IPS DF 6.9 (cell line): Measurements from ENCODE around the gene C3orf80.
"Not testable (repeated sequence)": the region's sequence is repeated elsewhere in the genome, so short reads cannot be mapped to it uniquely, and the experiment has no call there.

Experiments used
- DNase-seq: peaks from one replicate; pipeline ENCODE4 v3.0.0-alpha.2; 2013; ENCODE audit warnings: low read depth, low spot score
- H3K27ac ChIP-seq: one replicate; pipeline ENCODE4 v1.5.1; 2013; ENCODE audit warnings: low read length, control low read depth
- H3K27me3 ChIP-seq: 2 replicates; pipeline ENCODE4 v1.6.1; 2013; ENCODE audit warnings: mild to moderate bottlenecking, low read length; ENCODE audit not compliant: control insufficient read depth, insufficient read depth
- H3K36me3 ChIP-seq: 2 replicates; pipeline ENCODE4 v1.6.1; 2013; ENCODE audit warnings: low read length; ENCODE audit not compliant: control insufficient read depth, insufficient read depth
- H3K4me1 ChIP-seq: 2 replicates; pipeline ENCODE4 v1.6.1; 2013; ENCODE audit warnings: low read length; ENCODE audit not compliant: control insufficient read depth, insufficient read depth
- H3K4me3 ChIP-seq: 2 replicates; pipeline ENCODE4 v1.5.1; 2013; ENCODE audit warnings: mild to moderate bottlenecking, low read length
- H3K9me3 ChIP-seq: 2 replicates; pipeline ENCODE4 v1.6.1; 2013; ENCODE audit warnings: low read length, inconsistent platforms; ENCODE audit not compliant: control insufficient read depth, insufficient read depth
- WGBS: extraction: QIAGEN DNeasy Blood & Tissue Kit; methylation state at CpG from one replicate; pipeline ENCODE4 v1.1.7; 2013; ENCODE audit warnings: mixed read lengths, missing lambda C conversion rate; ENCODE audit not compliant: insufficient read length, insufficient coverage; 5-methylcytosine and 5-hydroxymethylcytosine counted together

Gene C3orf80

GRCh38 chr3:160240719-160241118 is 15.5 kb downstream of the C3orf80 start:
- H3K4me3 ChIP-seq, DNase-seq, H3K9me3 ChIP-seq, H3K4me1 ChIP-seq, H3K27ac ChIP-seq, H3K27me3 ChIP-seq, H3K36me3 ChIP-seq: not testable (repeated sequence)
- no CpG with 5 or more reads among the region's 6 CpGs for WGBS

DNA sequence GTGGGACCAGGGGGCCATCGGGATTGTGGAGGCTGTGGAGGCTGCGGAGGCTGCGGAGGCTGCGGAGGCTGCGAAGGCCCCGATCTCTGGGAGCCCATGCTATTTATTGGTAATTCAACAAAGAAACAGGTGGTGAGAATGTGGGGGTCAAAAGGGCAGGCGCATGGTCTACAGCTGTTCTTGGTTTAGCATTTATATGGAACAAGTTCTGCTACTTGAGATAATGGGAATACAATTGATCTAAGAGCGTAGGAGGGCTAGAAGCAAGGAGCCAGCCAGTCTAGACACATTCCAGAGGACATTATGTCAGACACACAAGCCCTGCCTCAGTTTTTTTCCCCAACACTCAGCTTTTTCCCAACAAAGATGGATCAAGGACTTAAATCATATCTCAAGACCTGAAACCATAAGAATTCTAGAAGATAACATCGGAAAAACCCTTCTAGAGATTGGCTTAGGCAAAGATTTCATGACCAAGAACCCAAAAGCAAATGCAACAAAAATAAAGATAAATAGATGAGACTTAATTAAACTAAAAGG is 20.1 kb downstream of the C3orf80 start:
- WGBS = no CpG with 5 or more reads among the region's 9 CpGs
- no peaks in the 10 kb centered on the region for H3K4me1 ChIP-seq
- DNase-seq = no peak
- H3K9me3 ChIP-seq = no peaks in the 10 kb centered on the region
- no peaks in the 10 kb centered on the region for H3K36me3 ChIP-seq
- H3K27ac ChIP-seq = no peak overlapping the region
- H3K4me3 ChIP-seq = no peak overlapping the region
- no peaks in the 10 kb centered on the region for H3K27me3 ChIP-seq

DNA sequence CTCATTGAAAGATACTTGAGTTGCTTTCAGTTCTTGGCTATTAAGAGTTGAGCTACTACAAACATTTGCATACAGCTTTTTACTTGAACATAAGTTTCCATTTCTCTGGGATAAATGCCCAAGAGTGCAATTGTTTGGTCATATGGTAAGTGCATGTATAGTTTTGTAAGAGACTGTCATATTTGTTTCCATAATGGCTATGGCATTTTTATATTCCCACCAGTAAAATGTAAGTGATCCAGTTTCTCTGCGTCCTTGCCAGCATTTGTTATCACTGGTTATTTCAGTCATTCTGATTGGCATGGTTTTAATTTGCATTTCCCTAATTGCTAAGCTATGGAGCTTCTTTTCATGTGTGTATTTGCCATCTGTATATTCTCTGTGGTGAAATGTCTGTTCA is 22.5 kb downstream of the C3orf80 start:
- no peak overlapping the region for H3K27ac ChIP-seq

GRCh38 chr3:160253298-160253697 is 28.1 kb downstream of the C3orf80 start:
- no peaks in the 10 kb centered on the region for H3K36me3 ChIP-seq
- H3K4me1 ChIP-seq = no peaks in the 10 kb centered on the region
- no peaks in the 10 kb centered on the region for H3K9me3 ChIP-seq
- no peaks in the 10 kb centered on the region for H3K27me3 ChIP-seq
- no peak for DNase-seq
- no peak overlapping the region for H3K4me3 ChIP-seq
- H3K27ac ChIP-seq = no peak overlapping the region

More for the DNA sequence above, 22.5 kb downstream of the C3orf80 start:
- no peaks in the 10 kb centered on the region for H3K9me3 ChIP-seq
- no peaks in the 10 kb centered on the region for H3K4me1 ChIP-seq
- H3K4me3 ChIP-seq = no peak overlapping the region
- DNase-seq = no peak
- no peaks in the 10 kb centered on the region for H3K36me3 ChIP-seq
- H3K27me3 ChIP-seq = no peaks in the 10 kb centered on the region
- WGBS = no CpG with 5 or more reads among the region's 1 CpG

GRCh38 chr3:160257606-160258005 is 32.4 kb downstream of the C3orf80 start:
- WGBS = 100% methylated on average over 1 of the region's 2 CpGs
- no peaks in the 10 kb centered on the region for H3K4me1 ChIP-seq

DNA sequence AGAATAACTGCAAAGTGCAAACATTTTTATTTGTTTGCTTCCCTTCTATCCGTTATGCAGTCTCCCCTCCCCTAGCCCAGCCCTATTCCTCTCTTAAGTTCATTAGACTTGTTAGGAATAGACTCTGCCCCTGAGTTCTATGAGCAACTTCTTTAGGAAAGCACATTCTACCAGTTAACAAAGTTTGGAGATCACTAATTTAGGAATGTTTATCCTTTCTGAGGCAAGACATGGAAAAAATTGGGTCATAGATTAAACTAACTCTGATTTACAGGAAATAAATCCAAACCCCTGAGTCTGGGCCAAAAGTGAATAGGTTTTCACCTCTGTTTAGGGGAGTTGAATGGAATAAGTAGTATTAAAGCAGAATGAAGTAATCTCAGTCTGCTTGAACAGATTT is 34.4 kb downstream of the C3orf80 start:
- no peak overlapping the region for H3K27ac ChIP-seq
- no peak overlapping the region for H3K4me3 ChIP-seq
- DNase-seq = no peak
- no peaks in the 10 kb centered on the region for H3K36me3 ChIP-seq
- WGBS = no CpG with 5 or more reads among the region's 1 CpG
- H3K27me3 ChIP-seq = no peaks in the 10 kb centered on the region
- no peaks in the 10 kb centered on the region for H3K9me3 ChIP-seq
- no peaks in the 10 kb centered on the region for H3K4me1 ChIP-seq

More at GRCh38 chr3:160257606-160258005, 32.4 kb downstream of the C3orf80 start:
- Histone ChIP-seq H3K27ac (no peak overlapping the region), H3K9me3 (no peaks in the 10 kb centered on the region), H3K36me3 (no peaks in the 10 kb centered on the region), H3K27me3 (no peaks in the 10 kb centered on the region), H3K4me3 (no peak overlapping the region)
- DNase-seq = no peak

GRCh38 chr3:160260587-160261270 is 35.5 kb downstream of the C3orf80 start:
- Histone ChIP-seq H3K27ac (no peak overlapping the region), H3K4me1 (no peaks in the 10 kb centered on the region), H3K4me3 (no peak overlapping the region), H3K9me3 (no peaks in the 10 kb centered on the region), H3K36me3 (no peaks in the 10 kb centered on the region), H3K27me3 (no peaks in the 10 kb centered on the region)
- DNase-seq = no peak
- 100% methylated on average over 4 of the region's 7 CpGs for WGBS

DNA sequence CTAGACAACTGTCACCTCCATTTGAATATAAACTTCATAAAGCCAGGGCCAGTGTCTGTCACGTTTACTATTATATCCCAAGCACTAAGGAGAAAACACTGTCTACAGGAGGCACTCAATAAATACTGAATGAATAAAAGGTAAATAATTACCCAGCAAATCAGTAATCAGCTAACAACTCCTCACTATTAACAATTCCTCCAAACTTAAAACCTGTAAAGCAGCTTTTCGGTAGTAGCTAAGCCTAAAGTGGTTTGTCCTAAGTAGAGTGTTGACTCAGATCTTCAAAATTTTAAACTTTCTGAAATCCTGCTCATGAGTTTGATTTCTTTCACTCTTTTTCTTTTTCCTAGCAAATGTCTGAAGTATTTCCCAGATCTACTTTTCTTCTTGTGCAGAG is 39.9 kb downstream of the C3orf80 start:
- Histone ChIP-seq H3K9me3 (no peaks in the 10 kb centered on the region), H3K36me3 (no peaks in the 10 kb centered on the region), H3K4me3 (no peak overlapping the region), H3K4me1 (no peaks in the 10 kb centered on the region), H3K27me3 (no peaks in the 10 kb centered on the region), H3K27ac (no peak overlapping the region)
- DNase-seq = no peak
- no CpG with 5 or more reads among the region's 2 CpGs for WGBS
